Stimulated activated naive CD8-positive, alpha-beta T cell treated with anti-CD3 and anti-CD28 coated beads, Interleukin-15, amount 100 ng/mL, for 72 hours (primary cell): Measurements from ENCODE around the gene ASB2.
A peak's percentile ranks its signal among the peaks of the same experiment; 100 is the strongest.

Experiments used
- ATAC-seq: fragments of 150-1000 bp; cut with Tn5 transposase; 2 replicates; pipeline ENCODE4 v1.10.0; 2021; ENCODE audit warnings: mild to moderate bottlenecking, moderate library complexity
- DNase-seq, 2 donors: peaks; one replicate each; pipeline ENCODE4 v3.0.0; 2021 to 2022
- H3K27ac Mint-ChIP-seq, 2 donors: one replicate each; pipeline ENCODE4 v1.8.0; 2022; ENCODE audit warnings: mild to moderate bottlenecking in 2 of 2, mixed read lengths in 2 of 2, moderate library complexity in 2 of 2
- H3K27me3 Mint-ChIP-seq: one replicate; pipeline ENCODE4 v1.8.0; 2022; ENCODE audit warnings: mixed read lengths
- H3K4me1 Mint-ChIP-seq: one replicate; pipeline ENCODE4 v1.8.0; 2022; ENCODE audit warnings: mild to moderate bottlenecking, mixed read lengths
- H3K4me3 Mint-ChIP-seq, 2 donors: one replicate each; pipeline ENCODE4 v1.8.0; 2022; ENCODE audit warnings: mild to moderate bottlenecking in 2 of 2, mixed read lengths in 2 of 2, moderate library complexity in 1 of 2
- H3K9me3 Mint-ChIP-seq, 2 donors: one replicate each; pipeline ENCODE4 v1.8.0; 2022; ENCODE audit warnings: mixed read lengths in 2 of 2

ASB2 gene

DNA sequence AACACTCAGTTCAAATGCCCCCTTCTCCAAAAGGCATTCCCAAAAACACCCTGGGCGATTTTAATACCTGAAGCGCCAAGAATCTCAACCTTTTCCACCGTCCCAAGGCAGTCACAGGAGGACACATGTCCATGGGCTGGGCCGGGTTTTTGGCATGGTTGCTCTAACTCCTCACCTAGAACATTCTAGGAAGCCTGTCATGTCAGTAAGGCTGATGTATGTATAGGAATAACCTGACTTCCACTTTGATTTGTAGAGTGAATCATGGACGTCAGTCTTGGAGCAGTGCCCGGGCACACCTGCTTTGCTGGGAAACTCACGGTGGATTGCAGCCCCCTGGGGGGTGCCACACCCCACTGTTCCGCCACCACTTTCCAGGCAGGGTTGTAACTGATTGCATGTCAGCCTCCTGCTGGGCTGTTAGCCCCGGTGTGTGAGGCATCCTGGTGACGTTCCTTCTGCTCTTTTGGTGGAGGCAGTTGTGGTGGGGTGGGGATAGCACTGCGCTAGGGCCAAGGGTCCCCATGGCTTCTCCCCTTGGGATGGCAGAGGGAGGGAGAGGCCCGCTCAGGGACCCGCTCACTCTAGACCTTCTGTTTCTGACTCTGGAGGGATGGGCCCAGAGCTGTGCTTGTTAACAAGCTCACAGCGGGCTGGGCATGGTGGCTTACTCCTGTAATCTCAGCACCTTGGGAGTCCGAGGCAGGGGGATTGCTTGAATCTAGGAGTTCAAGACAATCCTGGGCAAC lies 84.4 kb downstream of the ASB2 start:
- H3K4me1 Mint-ChIP-seq, result no peaks in the 10 kb centered on the region
- no peak overlapping the region for H3K4me3 Mint-ChIP-seq
- H3K27me3 Mint-ChIP-seq, result peaks cover 33% of the 10 kb centered on the region
- peak overlapping the region in 1 of 2 donors; percentile 49 for H3K27ac Mint-ChIP-seq
- no peaks in the 10 kb centered on the region for H3K9me3 Mint-ChIP-seq
- no peak for ATAC-seq
- DNase-seq, result no peak

DNA sequence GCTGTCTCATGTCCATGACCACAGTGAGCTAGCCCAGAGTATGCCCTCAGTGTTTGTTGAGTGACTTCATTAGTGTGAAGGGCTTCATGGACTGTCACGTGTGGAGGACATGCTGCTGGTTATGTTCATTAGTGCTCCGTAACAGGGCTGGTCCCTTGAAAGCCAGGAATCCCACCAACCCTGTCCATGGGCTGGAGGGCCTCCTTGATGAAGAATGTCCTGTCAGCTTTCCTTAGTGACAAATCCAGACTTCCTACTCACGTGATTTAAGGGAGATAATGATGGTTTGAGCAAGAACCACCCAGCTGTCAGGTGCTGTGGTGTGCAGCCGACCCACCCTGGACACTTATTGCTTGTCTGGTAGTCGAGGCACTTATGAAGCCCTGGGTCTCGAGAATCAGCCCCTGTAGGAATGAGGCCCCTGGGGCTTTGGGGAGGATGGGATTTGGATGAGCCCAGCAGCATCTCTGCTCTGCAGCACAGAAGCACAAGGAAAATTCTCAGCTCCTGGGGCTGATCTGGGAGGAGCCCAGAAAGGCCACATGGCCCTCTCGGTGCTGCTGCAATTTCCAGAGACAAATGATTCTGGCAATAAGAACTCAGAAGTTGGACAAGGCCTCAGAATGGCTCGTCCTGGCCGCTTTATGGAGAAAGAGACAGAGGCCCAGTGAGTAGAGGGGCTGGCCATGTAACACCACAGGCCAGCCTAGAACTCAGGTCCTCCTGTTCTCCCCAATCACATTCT lies 86.5 kb downstream of the ASB2 start:
- DNase-seq (no peak), ATAC-seq (no peak)
- Mint-ChIP-seq H3K27ac (no peak overlapping the region), H3K4me3 (no peak overlapping the region), H3K4me1 (peaks cover 3% of the 10 kb centered on the region), H3K9me3 (peaks cover 0 to 4% of the 10 kb centered on the region in 2 donors), H3K27me3 (peaks cover 45% of the 10 kb centered on the region)

DNA sequence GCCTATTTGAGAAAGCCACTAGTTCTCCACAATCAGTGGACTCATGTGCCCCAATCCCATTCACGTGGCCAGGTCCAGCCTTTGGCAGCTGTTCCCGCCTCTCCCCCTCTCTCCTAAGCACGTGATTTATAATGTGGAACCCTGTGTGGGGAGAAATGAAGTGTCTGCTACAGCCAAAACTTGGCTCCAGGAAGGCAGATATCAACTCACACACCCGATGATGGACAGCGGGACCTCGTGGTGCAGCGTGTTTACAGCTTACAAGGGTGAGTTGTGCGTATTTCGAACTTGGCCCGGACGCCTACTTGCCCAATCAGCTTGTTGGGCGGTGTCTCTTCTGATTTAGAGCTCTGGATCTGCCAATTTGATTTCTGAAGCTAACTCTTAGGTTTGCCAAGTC lies 87.4 kb downstream of the ASB2 start:
- DNase-seq (no peak), ATAC-seq (no peak)
- no peak overlapping the region for H3K27ac Mint-ChIP-seq
- peaks cover 51% of the 10 kb centered on the region for H3K27me3 Mint-ChIP-seq
- no peak overlapping the region for H3K4me3 Mint-ChIP-seq
- peaks cover 8% of the 10 kb centered on the region for H3K4me1 Mint-ChIP-seq
- H3K9me3 Mint-ChIP-seq, result peaks cover 0 to 9% of the 10 kb centered on the region in 2 donors

- no peak for DNase-seq
- Mint-ChIP-seq H3K27me3 (peaks cover 42% of the 10 kb centered on the region), H3K27ac (peak overlapping the region in 1 of 2 donors; percentile 1), H3K4me1 (peaks cover 8% of the 10 kb centered on the region), H3K4me3 (no peak overlapping the region), H3K9me3 (peaks cover 4 to 17% of the 10 kb centered on the region in 2 donors)
- ATAC-seq, result no peak
Observed at GRCh38 chr14:93884950-93885349, 91.4 kb downstream of the ASB2 start.
